SK-N-SH (cell line): Measurements from ENCODE around the gene CCND2. TPM values are rescaled to one million over a fixed set of nuclear protein-coding genes. Genes with fewer than 3 reads are reported as not detected.

Source experiments
- CTCF ChIA-PET: fragments of 300-600, 350-600 bp; formaldehyde crosslinking; extraction: SDS; loops from one replicate; lab custom pipeline; 2021; lab: Yijun Ruan, JAX
- POLR2A ChIA-PET: fragments of 350-600 bp; sonication (Branson Sonifier 250); formaldehyde crosslinking; extraction: SDS; loops from one replicate; lab custom pipeline; 2020; ENCODE audit warnings: antibody characterized with exemption, inconsistent platforms; lab: Yijun Ruan, JAX
- DNase-seq: peaks from one replicate; pipeline ENCODE4 v3.0.0; 2012
- H2AFZ ChIP-seq: fragments of 200-600 bp; sonication (generic); 2 replicates; pipeline ENCODE4 v1.8.1; 2016; ENCODE audit warnings: antibody characterized with exemption, mild to moderate bottlenecking, low read depth
- H3F3A ChIP-seq: fragments of 200-600 bp; sonication (generic); replicated peaks from 2 replicates; pipeline ENCODE3; 2016; ENCODE audit warnings: antibody characterized with exemption, mild to moderate bottlenecking; ENCODE audit not compliant: insufficient read depth
- H3K27ac ChIP-seq, 2 experiments: fragments of 200-500 bp in 1 of 2; fragments of 200-600 bp in 1 of 2; sonication (Bioruptor generic) in 1 of 2; sonication (generic), shearing (Covaris generic) in 1 of 2; 2 replicates each; pipeline versions ENCODE4 v1.5.1 to v1.6.1; 2014 to 2016; ENCODE audit warnings: low read depth in 2 of 2, inconsistent platforms in 1 of 2, low read length in 1 of 2, mild to moderate bottlenecking in 1 of 2, mixed read lengths in 1 of 2
- H3K27me3 ChIP-seq: fragments of 200-600 bp; sonication (generic), shearing (Covaris generic); 2 replicates; pipeline ENCODE4 v1.6.1; 2016; ENCODE audit warnings: mixed run types; ENCODE audit not compliant: insufficient read depth
- H3K36me3 ChIP-seq, 2 experiments: fragments of 200-500 bp in 1 of 2; fragments of 200-600 bp in 1 of 2; sonication (Bioruptor generic) in 1 of 2; sonication (generic) in 1 of 2; replicated peaks in 1 of 2; 2 replicates each; pipeline versions ENCODE3 to v1.5.1; 2014 to 2016; ENCODE audit warnings: low read length in 1 of 2, mild to moderate bottlenecking in 1 of 2; ENCODE audit not compliant: insufficient read depth in 2 of 2, control insufficient read depth in 1 of 2
- H3K4me1 ChIP-seq, 2 experiments: fragments of 200-500 bp in 1 of 2; fragments of 200-600 bp in 1 of 2; sonication (Bioruptor generic) in 1 of 2; sonication (generic), shearing (Covaris generic) in 1 of 2; 2 replicates each; pipeline versions ENCODE4 v1.5.1 to v1.6.1; 2014 to 2016; ENCODE audit warnings: low read depth in 1 of 2, low read length in 1 of 2, mixed run types in 1 of 2; ENCODE audit not compliant: insufficient read depth in 2 of 2, control insufficient read depth in 1 of 2
- H3K4me2 ChIP-seq: fragments of 200-600 bp; sonication (generic), shearing (Covaris generic); 2 replicates; pipeline ENCODE4 v1.6.1; 2017; ENCODE audit warnings: mixed run types
- H3K4me3 ChIP-seq, 2 experiments: fragments of 200-500 bp in 1 of 2; fragments of 200-600 bp in 1 of 2; sonication (Bioruptor generic) in 1 of 2; sonication (generic), shearing (Covaris generic) in 1 of 2; 2 replicates each; pipeline versions ENCODE4 v1.5.1 to v1.8.1; 2014 to 2016; ENCODE audit warnings: low read depth in 2 of 2, inconsistent platforms in 1 of 2, low read length in 1 of 2, mild to moderate bottlenecking in 1 of 2, mixed read lengths in 1 of 2, moderate library complexity in 1 of 2
- H3K79me2 ChIP-seq: fragments of 200-600 bp; sonication (generic); 2 replicates; pipeline ENCODE4 v1.8.1; 2017; ENCODE audit warnings: mild to moderate bottlenecking; ENCODE audit not compliant: insufficient read depth
- H3K9ac ChIP-seq: fragments of 200-600 bp; sonication (generic); 2 replicates; pipeline ENCODE4 v1.6.1; 2017; ENCODE audit warnings: mixed run types
- H3K9me2 ChIP-seq: fragments of 200-600 bp; sonication (generic); 2 replicates; pipeline ENCODE4 v1.6.1; 2017; ENCODE audit warnings: mixed run types
- H3K9me3 ChIP-seq: fragments of 200-600 bp; sonication (generic); 2 replicates; pipeline ENCODE4 v1.6.1; 2017; ENCODE audit warnings: mixed run types, mild to moderate bottlenecking, moderate library complexity
- H4K20me1 ChIP-seq: fragments of 200-600 bp; sonication (generic); 2 replicates; pipeline ENCODE4 v1.6.1; 2017; ENCODE audit warnings: mild to moderate bottlenecking, mixed run types; ENCODE audit not compliant: insufficient read depth
- CHD2 ChIP-seq: fragments of 150-350 bp; IDR thresholded peaks from 2 replicates; pipeline ENCODE4 v1.6.1; 2018; ENCODE audit warnings: low read length; ENCODE audit not compliant: partially characterized antibody
- ELF1 ChIP-seq: IDR thresholded peaks from 2 replicates; pipeline ENCODE4 v1.4.0; 2012
- EZH2phosphoT487 ChIP-seq: fragments of 200-600 bp; sonication (generic); IDR thresholded peaks from 2 replicates; pipeline ENCODE4 v1.6.1; 2017; ENCODE audit warnings: low read depth, mixed run types, mild to moderate bottlenecking, antibody characterized with exemption, moderate library complexity, borderline replicate concordance
- FOSL2 ChIP-seq: IDR thresholded peaks from 2 replicates; pipeline ENCODE4 v1.4.0; 2012; ENCODE audit warnings: low read depth, mild to moderate bottlenecking, moderate library complexity, borderline replicate concordance
- FOXM1 ChIP-seq: IDR thresholded peaks from 2 replicates; pipeline ENCODE4 v1.4.0; 2012; ENCODE audit warnings: low read depth, mild to moderate bottlenecking
- GABPA ChIP-seq: IDR thresholded peaks from 2 replicates; pipeline ENCODE4 v1.4.0; 2012; ENCODE audit warnings: low read depth, mild to moderate bottlenecking
- GATA2 ChIP-seq: sonication (generic); formaldehyde crosslinking; IDR thresholded peaks from 2 replicates; pipeline ENCODE4 v1.5.0; 2020; ENCODE audit warnings: mild to moderate bottlenecking, missing genetic modification reagents
- IRF3 ChIP-seq: fragments of 150-350 bp; IDR thresholded peaks from 2 replicates; pipeline ENCODE4 v1.6.1; 2016; ENCODE audit warnings: mild to moderate bottlenecking, low read depth, low read length
- JUND ChIP-seq: IDR thresholded peaks from 2 replicates; pipeline ENCODE4 v1.4.0; 2012
- MXI1 ChIP-seq: IDR thresholded peaks from 2 replicates; pipeline ENCODE4 v1.6.1; 2012; ENCODE audit warnings: mild to moderate bottlenecking, low read depth, low read length, improper control_type of control experiment
- NFIC ChIP-seq: IDR thresholded peaks from 2 replicates; pipeline ENCODE4 v1.4.0; 2012; ENCODE audit warnings: borderline replicate concordance
- NRF1 ChIP-seq: IDR thresholded peaks from 2 replicates; pipeline ENCODE4 v1.6.1; 2012; ENCODE audit warnings: low read depth, mild to moderate bottlenecking, low read length
- RAD21 ChIP-seq: IDR thresholded peaks from 2 replicates; pipeline ENCODE4 v1.6.1; 2012; ENCODE audit warnings: mild to moderate bottlenecking, low read length
- RCOR1 ChIP-seq: fragments of 150-350 bp; IDR thresholded peaks from 2 replicates; pipeline ENCODE4 v1.6.1; 2017; ENCODE audit warnings: antibody characterized with exemption, low read length
- REST ChIP-seq: IDR thresholded peaks from 2 replicates; pipeline ENCODE4 v1.6.1; 2012; ENCODE audit warnings: mild to moderate bottlenecking, low read depth, low read length, moderate library complexity
- SMC3 ChIP-seq: IDR thresholded peaks from 2 replicates; pipeline ENCODE4 v1.6.1; 2012; ENCODE audit warnings: low read depth, low read length, improper control_type of control experiment
- TAF1 ChIP-seq: IDR thresholded peaks from 2 replicates; pipeline ENCODE4 v1.6.1; 2012; ENCODE audit warnings: low read depth, mild to moderate bottlenecking, low read length, moderate library complexity, borderline replicate concordance
- TEAD4 ChIP-seq: IDR thresholded peaks from 2 replicates; pipeline ENCODE4 v1.4.0; 2012; ENCODE audit warnings: mild to moderate bottlenecking, borderline replicate concordance; ENCODE audit not compliant: insufficient read depth
- WGBS: methylation state at CpG from one replicate; pipeline ENCODE4 v1.1.6; 2017; ENCODE audit warnings: low lambda C conversion rate; 5-methylcytosine and 5-hydroxymethylcytosine counted together
- polyA plus RNA-seq, 3 experiments: library from polyadenylated mRNA; depleted of rRNA; stranded (reverse); fragments of >200 nt; gene quantifications; 2 replicates each; pipeline ENCODE4 v1.2.3, GENCODE V29; 2012
- TF ChIP-seq, protein P1 (sequence below): IDR thresholded peaks from 2 replicates; pipeline ENCODE4 v1.4.0; 2012; ENCODE audit warnings: low read depth

CCND2 gene
- polyA plus RNA-seq, 1 of the 3 experiments (the other 2 are of a cell fraction): not detected

- ChIA-PET POLR2A (no interaction called here), CTCF (interaction anchor here (1.6 to 6.5 kb wide), 3 partner anchors 12 to 395 kb away, joined by 6 to 193 read pairs (median 162); no protein-coding TSS in a partner anchor)
- H3K9ac ChIP-seq: no peak overlapping the region
- no peaks in the 10 kb centered on the region for H3K79me2 ChIP-seq
- H3K27me3 ChIP-seq: peaks cover 93% of the 10 kb centered on the region
- TF ChIP-seq NFIC: no peak
- no peak for TF ChIP-seq IRF3
- no peak for TF ChIP-seq MXI1
- no peak for TF ChIP-seq RCOR1
- no peak for TF ChIP-seq FOSL2
- TF ChIP-seq, protein P1, sequence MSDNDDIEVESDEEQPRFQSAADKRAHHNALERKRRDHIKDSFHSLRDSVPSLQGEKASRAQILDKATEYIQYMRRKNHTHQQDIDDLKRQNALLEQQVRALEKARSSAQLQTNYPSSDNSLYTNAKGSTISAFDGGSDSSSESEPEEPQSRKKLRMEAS: no peak
- TF ChIP-seq FOXM1: no peak
- no peak for TF ChIP-seq TAF1
- no peak for TF ChIP-seq JUND
- no peak for TF ChIP-seq ELF1
- no peak for TF ChIP-seq GATA2 (CRISPR knock-in tag)
- no peak for TF ChIP-seq GABPA
- no peak for TF ChIP-seq TEAD4
- no peak for TF ChIP-seq RAD21
- TF ChIP-seq CHD2: no peak
- TF ChIP-seq SMC3: no peak
- no peak for TF ChIP-seq EZH2phosphoT487
- TF ChIP-seq REST: no peak
- TF ChIP-seq NRF1: no peak
- no peak overlapping the region for H3K4me2 ChIP-seq
- no peaks in the 10 kb centered on the region for H3K9me2 ChIP-seq
- H3F3A ChIP-seq: peaks cover 4% of the 10 kb centered on the region
- no peak overlapping the region for H2AFZ ChIP-seq
- H3K4me1 ChIP-seq: no peaks in the 10 kb centered on the region; a peak in 1 of 4 replicates
- no peaks in the 10 kb centered on the region for H3K36me3 ChIP-seq
- 1% methylated on average over 11 of the region's 15 CpGs for WGBS
- H4K20me1 ChIP-seq: no peaks in the 10 kb centered on the region
- H3K27ac ChIP-seq: no peak overlapping the region
- DNase-seq: no peak
- no peak overlapping the region for H3K4me3 ChIP-seq
- no peaks in the 10 kb centered on the region for H3K9me3 ChIP-seq
These were observed 7.0 kb downstream of the CCND2 start for GRCh38 chr12:4280351-4281163.
